Measurements from ENCODE around the gene PIAS1. TPM values are rescaled to one million over a fixed set of nuclear protein-coding genes. Genes with fewer than 3 reads are reported as not detected.

Gene PIAS1
- total and polyA plus RNA-seq, 8 donors, result 10.6 to 29.0 (median 17.6) TPM

GRCh38 chr15:68015244-68015643, 38.9 kb upstream of the PIAS1 start:
- TF ChIP-seq, protein P1, sequence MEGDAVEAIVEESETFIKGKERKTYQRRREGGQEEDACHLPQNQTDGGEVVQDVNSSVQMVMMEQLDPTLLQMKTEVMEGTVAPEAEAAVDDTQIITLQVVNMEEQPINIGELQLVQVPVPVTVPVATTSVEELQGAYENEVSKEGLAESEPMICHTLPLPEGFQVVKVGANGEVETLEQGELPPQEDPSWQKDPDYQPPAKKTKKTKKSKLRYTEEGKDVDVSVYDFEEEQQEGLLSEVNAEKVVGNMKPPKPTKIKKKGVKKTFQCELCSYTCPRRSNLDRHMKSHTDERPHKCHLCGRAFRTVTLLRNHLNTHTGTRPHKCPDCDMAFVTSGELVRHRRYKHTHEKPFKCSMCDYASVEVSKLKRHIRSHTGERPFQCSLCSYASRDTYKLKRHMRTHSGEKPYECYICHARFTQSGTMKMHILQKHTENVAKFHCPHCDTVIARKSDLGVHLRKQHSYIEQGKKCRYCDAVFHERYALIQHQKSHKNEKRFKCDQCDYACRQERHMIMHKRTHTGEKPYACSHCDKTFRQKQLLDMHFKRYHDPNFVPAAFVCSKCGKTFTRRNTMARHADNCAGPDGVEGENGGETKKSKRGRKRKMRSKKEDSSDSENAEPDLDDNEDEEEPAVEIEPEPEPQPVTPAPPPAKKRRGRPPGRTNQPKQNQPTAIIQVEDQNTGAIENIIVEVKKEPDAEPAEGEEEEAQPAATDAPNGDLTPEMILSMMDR (IDR thresholded peaks at IDR 0.05), result no peak
- no peak overlapping the region for H3K4me3 ChIP-seq
- no peak for FAIRE-seq
- WGBS, 2 donors, result 84 to 88% methylated on average over 3 of the region's 3 CpGs
- intact Hi-C loops (cut with DNase I), result no loop called here
- no peaks in the 10 kb centered on the region for H3K36me3 ChIP-seq
- no peak for DNase-seq
- H3K9me3 ChIP-seq, result no peaks in the 10 kb centered on the region
- ATAC-seq, result no peak
- no peak overlapping the region for H3K27ac ChIP-seq
- no peaks in the 10 kb centered on the region for H3K4me1 ChIP-seq
- H3K27me3 ChIP-seq, result no peaks in the 10 kb centered on the region

GRCh38 chr15:68017201-68017600, 36.9 kb upstream of the PIAS1 start:
- no peaks in the 10 kb centered on the region for H3K36me3 ChIP-seq
- 64% methylated on average over 6 of the region's 6 CpGs for WGBS, 2 donors
- no peaks in the 10 kb centered on the region for H3K9me3 ChIP-seq
- FAIRE-seq (no peak), ATAC-seq (peak in 3 of 4 donors; percentile 45 to 74 (median 57)), DNase-seq (no peak)
- H3K4me1 ChIP-seq, result no peaks in the 10 kb centered on the region
- H3K4me3 ChIP-seq, result no peak overlapping the region
- TF ChIP-seq, protein P1 (IDR thresholded peaks at IDR 0.05), result no peak
- intact Hi-C loops (cut with DNase I), result no loop called here
- H3K27ac ChIP-seq, result peak overlapping the region in 2 of 4 donors; percentile 10 to 17
- no peaks in the 10 kb centered on the region for H3K27me3 ChIP-seq

DNA sequence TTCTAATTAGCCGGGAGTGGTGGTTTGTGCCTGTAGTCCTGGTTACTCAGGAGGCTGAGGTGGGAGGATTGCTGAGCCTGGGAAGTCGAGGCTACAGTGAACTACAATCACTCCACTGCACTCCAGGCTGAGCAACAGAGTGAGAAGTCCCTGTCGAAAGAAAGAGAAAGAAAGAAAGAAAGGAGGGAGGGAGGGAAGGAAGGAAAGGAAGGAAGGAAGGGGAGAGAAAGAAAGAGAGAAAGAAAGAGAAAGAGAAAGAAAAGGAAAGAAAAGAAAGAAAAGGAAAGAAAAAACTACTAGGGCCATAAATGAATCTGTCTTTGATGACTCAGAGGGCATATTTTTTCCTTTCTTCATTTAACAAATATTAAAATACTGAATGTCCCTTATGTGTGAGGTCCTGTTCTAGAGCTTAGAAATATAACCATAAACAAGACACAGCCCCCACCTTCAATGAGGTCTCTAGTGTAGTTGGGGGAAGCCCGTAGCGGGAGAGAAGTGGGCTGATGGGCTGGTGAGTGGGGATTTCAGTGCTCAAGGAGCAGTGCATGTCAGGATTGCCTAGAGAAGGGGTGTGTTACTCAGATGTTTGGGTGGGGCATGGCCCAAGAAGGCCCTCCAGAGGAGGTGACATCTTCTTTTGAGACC, 35.2 kb upstream of the PIAS1 start:
- Histone ChIP-seq H3K9me3 (no peaks in the 10 kb centered on the region), H3K4me1 (no peaks in the 10 kb centered on the region), H3K27me3 (no peaks in the 10 kb centered on the region), H3K27ac (no peak overlapping the region), H3K4me3 (no peak overlapping the region), H3K36me3 (no peaks in the 10 kb centered on the region)
- DNase-seq (no peak), ATAC-seq (no peak), FAIRE-seq (no peak)
- TF ChIP-seq, protein P1 (IDR thresholded peaks at IDR 0.05), result no peak
- intact Hi-C loops (cut with DNase I), result no loop called here
- WGBS, 2 donors, result 73 to 87% methylated on average over 5 of the region's 5 CpGs

GRCh38 chr15:68019814-68020525, 34.1 kb upstream of the PIAS1 start:
- FAIRE-seq (no peak), ATAC-seq (no peak), DNase-seq (no peak)
- Histone ChIP-seq H3K36me3 (no peaks in the 10 kb centered on the region), H3K4me1 (no peaks in the 10 kb centered on the region), H3K9me3 (no peaks in the 10 kb centered on the region), H3K27me3 (no peaks in the 10 kb centered on the region), H3K27ac (no peak overlapping the region), H3K4me3 (no peak overlapping the region)
- WGBS, 2 donors, result 90 to 96% methylated on average over 9 of the region's 9 CpGs
- TF ChIP-seq, protein P1 (IDR thresholded peaks at IDR 0.05), result no peak
- intact Hi-C loops (cut with DNase I), result no loop called here

GRCh38 chr15:68020685-68021084, 33.4 kb upstream of the PIAS1 start:
- intact Hi-C loops (cut with DNase I), result no loop called here
- Histone ChIP-seq H3K4me3 (no peak overlapping the region), H3K36me3 (no peaks in the 10 kb centered on the region), H3K27ac (no peak overlapping the region), H3K4me1 (no peaks in the 10 kb centered on the region), H3K27me3 (no peaks in the 10 kb centered on the region), H3K9me3 (no peaks in the 10 kb centered on the region)
- DNase-seq (no peak), FAIRE-seq (no peak), ATAC-seq (no peak)
- TF ChIP-seq, protein P1 (IDR thresholded peaks at IDR 0.05), result no peak
- WGBS, 2 donors, result 44 to 74% methylated on average over 3 of the region's 3 CpGs
